ENCODE results near the gene AMDHD2.
"Not testable (repeated sequence)": the region's sequence is repeated elsewhere in the genome, so short reads cannot be mapped to it uniquely, and the experiment has no call there.

Gene AMDHD2

GRCh38 chr16:2567506-2567905 lies 47.3 kb downstream of the AMDHD2 start:
- H3K36me3 ChIP-seq (ENCODE audit: insufficient read depth, low read length); H3K4me2 ChIP-seq (ENCODE audit: low read depth, low read length, poor library complexity, severe bottlenecking); H3K9me2 ChIP-seq (replicated peaks; ENCODE audit: low read depth, low read length); H3K27me3 ChIP-seq (ENCODE audit: insufficient read depth, low read length, poor library complexity, severe bottlenecking); H3K4me3 ChIP-seq (ENCODE audit: low read length, poor library complexity, severe bottlenecking); H4K20me1 ChIP-seq (ENCODE audit: insufficient read depth, low read length, poor library complexity, severe bottlenecking); H3K4me1 ChIP-seq (ENCODE audit: insufficient read depth, low read length, poor library complexity, severe bottlenecking); H2AFZ ChIP-seq (ENCODE audit: low read length); H3K9ac ChIP-seq (ENCODE audit: low read depth, low read length, poor library complexity, severe bottlenecking); H3K9me3 ChIP-seq (ENCODE audit: insufficient read depth, low read depth, low read length); H3K79me2 ChIP-seq (ENCODE audit: insufficient read depth, low read length); H3F3A ChIP-seq (ENCODE audit: low read depth): not testable (repeated sequence)

GRCh38 chr16:2568573-2568972 lies 48.4 kb downstream of the AMDHD2 start:
- not testable (repeated sequence) for H3K27me3 ChIP-seq (ENCODE audit: insufficient read depth, low read length, poor library complexity, severe bottlenecking); H4K20me1 ChIP-seq (ENCODE audit: insufficient read depth, low read length, poor library complexity, severe bottlenecking); H3F3A ChIP-seq (ENCODE audit: low read depth); H3K9me3 ChIP-seq (ENCODE audit: insufficient read depth, low read depth, low read length); H3K9ac ChIP-seq (ENCODE audit: low read depth, low read length, poor library complexity, severe bottlenecking); H3K4me1 ChIP-seq (ENCODE audit: insufficient read depth, low read length, poor library complexity, severe bottlenecking); H3K4me2 ChIP-seq (ENCODE audit: low read depth, low read length, poor library complexity, severe bottlenecking); H3K4me3 ChIP-seq (ENCODE audit: low read length, poor library complexity, severe bottlenecking); H3K9me2 ChIP-seq (replicated peaks; ENCODE audit: low read depth, low read length); H3K79me2 ChIP-seq (ENCODE audit: insufficient read depth, low read length); H2AFZ ChIP-seq (ENCODE audit: low read length); H3K36me3 ChIP-seq (ENCODE audit: insufficient read depth, low read length)

- H3K27me3 ChIP-seq (ENCODE audit: insufficient read depth, low read length, poor library complexity, severe bottlenecking); H3K4me3 ChIP-seq (ENCODE audit: low read length, poor library complexity, severe bottlenecking); H3K9me2 ChIP-seq (replicated peaks; ENCODE audit: low read depth, low read length); H2AFZ ChIP-seq (ENCODE audit: low read length); H4K20me1 ChIP-seq (ENCODE audit: insufficient read depth, low read length, poor library complexity, severe bottlenecking); H3K4me2 ChIP-seq (ENCODE audit: low read depth, low read length, poor library complexity, severe bottlenecking); H3K9ac ChIP-seq (ENCODE audit: low read depth, low read length, poor library complexity, severe bottlenecking); H3K36me3 ChIP-seq (ENCODE audit: insufficient read depth, low read length); H3K79me2 ChIP-seq (ENCODE audit: insufficient read depth, low read length); H3K9me3 ChIP-seq (ENCODE audit: insufficient read depth, low read depth, low read length); H3K4me1 ChIP-seq (ENCODE audit: insufficient read depth, low read length, poor library complexity, severe bottlenecking); H3F3A ChIP-seq (ENCODE audit: low read depth): not testable (repeated sequence)
Measured at GRCh38 chr16:2572704-2573103, 52.5 kb downstream of the AMDHD2 start.

GRCh38 chr16:2575839-2576238 lies 55.7 kb downstream of the AMDHD2 start:
- H3K4me2 ChIP-seq (ENCODE audit: low read depth, low read length, poor library complexity, severe bottlenecking); H2AFZ ChIP-seq (ENCODE audit: low read length); H3K4me1 ChIP-seq (ENCODE audit: insufficient read depth, low read length, poor library complexity, severe bottlenecking); H3K79me2 ChIP-seq (ENCODE audit: insufficient read depth, low read length); H3F3A ChIP-seq (ENCODE audit: low read depth); H3K36me3 ChIP-seq (ENCODE audit: insufficient read depth, low read length); H4K20me1 ChIP-seq (ENCODE audit: insufficient read depth, low read length, poor library complexity, severe bottlenecking); H3K4me3 ChIP-seq (ENCODE audit: low read length, poor library complexity, severe bottlenecking); H3K9me3 ChIP-seq (ENCODE audit: insufficient read depth, low read depth, low read length); H3K9ac ChIP-seq (ENCODE audit: low read depth, low read length, poor library complexity, severe bottlenecking); H3K27me3 ChIP-seq (ENCODE audit: insufficient read depth, low read length, poor library complexity, severe bottlenecking); H3K9me2 ChIP-seq (replicated peaks; ENCODE audit: low read depth, low read length): not testable (repeated sequence)

- H3K4me3 ChIP-seq (ENCODE audit: low read length, poor library complexity, severe bottlenecking); H3K9me3 ChIP-seq (ENCODE audit: insufficient read depth, low read depth, low read length); H4K20me1 ChIP-seq (ENCODE audit: insufficient read depth, low read length, poor library complexity, severe bottlenecking); H3F3A ChIP-seq (ENCODE audit: low read depth); H3K4me1 ChIP-seq (ENCODE audit: insufficient read depth, low read length, poor library complexity, severe bottlenecking); H3K27me3 ChIP-seq (ENCODE audit: insufficient read depth, low read length, poor library complexity, severe bottlenecking); H2AFZ ChIP-seq (ENCODE audit: low read length); H3K4me2 ChIP-seq (ENCODE audit: low read depth, low read length, poor library complexity, severe bottlenecking); H3K79me2 ChIP-seq (ENCODE audit: insufficient read depth, low read length); H3K36me3 ChIP-seq (ENCODE audit: insufficient read depth, low read length); H3K9ac ChIP-seq (ENCODE audit: low read depth, low read length, poor library complexity, severe bottlenecking); H3K9me2 ChIP-seq (replicated peaks; ENCODE audit: low read depth, low read length): not testable (repeated sequence)
Measured at GRCh38 chr16:2577044-2577443, 56.9 kb downstream of the AMDHD2 start.

GRCh38 chr16:2578905-2579304 lies 58.7 kb downstream of the AMDHD2 start:
- not testable (repeated sequence) for H3K4me2 ChIP-seq (ENCODE audit: low read depth, low read length, poor library complexity, severe bottlenecking); H3F3A ChIP-seq (ENCODE audit: low read depth); H3K4me1 ChIP-seq (ENCODE audit: insufficient read depth, low read length, poor library complexity, severe bottlenecking); H2AFZ ChIP-seq (ENCODE audit: low read length); H3K9me3 ChIP-seq (ENCODE audit: insufficient read depth, low read depth, low read length); H3K36me3 ChIP-seq (ENCODE audit: insufficient read depth, low read length); H3K9me2 ChIP-seq (replicated peaks; ENCODE audit: low read depth, low read length); H4K20me1 ChIP-seq (ENCODE audit: insufficient read depth, low read length, poor library complexity, severe bottlenecking); H3K79me2 ChIP-seq (ENCODE audit: insufficient read depth, low read length); H3K27me3 ChIP-seq (ENCODE audit: insufficient read depth, low read length, poor library complexity, severe bottlenecking); H3K9ac ChIP-seq (ENCODE audit: low read depth, low read length, poor library complexity, severe bottlenecking); H3K4me3 ChIP-seq (ENCODE audit: low read length, poor library complexity, severe bottlenecking)

GRCh38 chr16:2580143-2580542 lies 60.0 kb downstream of the AMDHD2 start:
- H4K20me1 ChIP-seq (ENCODE audit: insufficient read depth, low read length, poor library complexity, severe bottlenecking); H3K9ac ChIP-seq (ENCODE audit: low read depth, low read length, poor library complexity, severe bottlenecking); H3K4me1 ChIP-seq (ENCODE audit: insufficient read depth, low read length, poor library complexity, severe bottlenecking); H3K9me3 ChIP-seq (ENCODE audit: insufficient read depth, low read depth, low read length); H3K27me3 ChIP-seq (ENCODE audit: insufficient read depth, low read length, poor library complexity, severe bottlenecking); H2AFZ ChIP-seq (ENCODE audit: low read length); H3K79me2 ChIP-seq (ENCODE audit: insufficient read depth, low read length); H3K36me3 ChIP-seq (ENCODE audit: insufficient read depth, low read length); H3F3A ChIP-seq (ENCODE audit: low read depth); H3K4me3 ChIP-seq (ENCODE audit: low read length, poor library complexity, severe bottlenecking); H3K9me2 ChIP-seq (replicated peaks; ENCODE audit: low read depth, low read length); H3K4me2 ChIP-seq (ENCODE audit: low read depth, low read length, poor library complexity, severe bottlenecking): not testable (repeated sequence)

- not testable (repeated sequence) for H3K9me2 ChIP-seq (replicated peaks; ENCODE audit: low read depth, low read length); H4K20me1 ChIP-seq (ENCODE audit: insufficient read depth, low read length, poor library complexity, severe bottlenecking); H3K4me3 ChIP-seq (ENCODE audit: low read length, poor library complexity, severe bottlenecking); H3K27me3 ChIP-seq (ENCODE audit: insufficient read depth, low read length, poor library complexity, severe bottlenecking); H3K79me2 ChIP-seq (ENCODE audit: insufficient read depth, low read length); H3K9ac ChIP-seq (ENCODE audit: low read depth, low read length, poor library complexity, severe bottlenecking); H2AFZ ChIP-seq (ENCODE audit: low read length); H3K4me1 ChIP-seq (ENCODE audit: insufficient read depth, low read length, poor library complexity, severe bottlenecking); H3K4me2 ChIP-seq (ENCODE audit: low read depth, low read length, poor library complexity, severe bottlenecking); H3K9me3 ChIP-seq (ENCODE audit: insufficient read depth, low read depth, low read length); H3F3A ChIP-seq (ENCODE audit: low read depth); H3K36me3 ChIP-seq (ENCODE audit: insufficient read depth, low read length)
Measured at GRCh38 chr16:2580818-2581217, 60.6 kb downstream of the AMDHD2 start.
